ENCODE measurements around the gene CENPT.
A peak's percentile ranks its signal among the peaks of the same experiment; 100 is the strongest.

Gene CENPT, protein sequence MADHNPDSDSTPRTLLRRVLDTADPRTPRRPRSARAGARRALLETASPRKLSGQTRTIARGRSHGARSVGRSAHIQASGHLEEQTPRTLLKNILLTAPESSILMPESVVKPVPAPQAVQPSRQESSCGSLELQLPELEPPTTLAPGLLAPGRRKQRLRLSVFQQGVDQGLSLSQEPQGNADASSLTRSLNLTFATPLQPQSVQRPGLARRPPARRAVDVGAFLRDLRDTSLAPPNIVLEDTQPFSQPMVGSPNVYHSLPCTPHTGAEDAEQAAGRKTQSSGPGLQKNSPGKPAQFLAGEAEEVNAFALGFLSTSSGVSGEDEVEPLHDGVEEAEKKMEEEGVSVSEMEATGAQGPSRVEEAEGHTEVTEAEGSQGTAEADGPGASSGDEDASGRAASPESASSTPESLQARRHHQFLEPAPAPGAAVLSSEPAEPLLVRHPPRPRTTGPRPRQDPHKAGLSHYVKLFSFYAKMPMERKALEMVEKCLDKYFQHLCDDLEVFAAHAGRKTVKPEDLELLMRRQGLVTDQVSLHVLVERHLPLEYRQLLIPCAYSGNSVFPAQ

DNA sequence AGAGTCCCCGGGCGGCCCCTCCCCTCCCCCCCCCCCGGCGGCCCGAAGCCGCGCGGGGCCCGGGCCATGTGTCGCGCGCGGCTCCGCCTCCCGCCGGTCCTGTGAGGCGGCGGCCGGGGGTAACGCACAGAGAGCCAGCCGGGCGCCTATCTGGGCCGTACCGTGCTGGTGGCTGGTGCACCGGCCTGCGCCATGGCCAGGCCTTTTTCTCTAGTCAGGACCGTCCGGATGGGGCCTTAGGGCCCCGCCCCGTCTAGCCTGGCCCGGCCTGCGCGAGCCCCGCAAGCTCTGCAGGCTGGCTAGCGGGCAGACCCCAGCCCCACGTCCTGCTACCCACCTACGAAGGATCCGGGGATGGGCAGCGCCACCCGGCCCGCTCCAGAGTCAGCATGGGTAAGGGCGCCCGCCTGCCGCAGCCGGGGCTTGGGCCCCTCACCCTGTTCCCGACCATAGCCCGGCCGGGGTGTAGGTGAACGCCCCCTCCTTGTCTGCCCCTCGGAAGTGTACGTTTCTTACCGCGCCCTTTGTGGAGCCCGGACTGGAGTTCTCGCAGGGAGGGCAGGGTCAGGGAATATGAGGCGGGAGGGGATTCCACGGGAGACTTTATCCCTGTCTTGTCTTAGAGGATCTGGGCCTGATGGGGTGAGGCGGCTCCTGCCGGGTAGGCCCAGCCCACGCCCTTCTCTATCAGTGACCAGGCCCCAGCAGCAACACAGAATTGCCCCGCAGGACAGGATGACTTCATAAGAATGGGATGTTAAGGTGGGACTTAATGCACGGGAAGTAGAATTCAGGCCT, at the start of gene CENPT:
Gene CENPT, minus strand, starts transcription at position 630 of the 798 bp plus-strand sequence. CDS start 13,834 bp downstream, outside the sequence.
- DNase-seq, result peak; percentile 11
- Mint-ChIP-seq H3K9me3 (no peaks in the 10 kb centered on the region), H3K27ac (peak within 1 kb of the TSS; percentile 94), H3K4me1 (peaks cover 33 to 57% of the 10 kb centered on the region in 2 donors), H3K27me3 (no peaks in the 10 kb centered on the region), H3K36me3 (peaks cover 9 to 15% of the 10 kb centered on the region in 2 donors), H3K4me3 (peak within 1 kb of the TSS; percentile 93 to 97)
- ATAC-seq (replicated peaks), result peak; percentile 59 to 60

DNA sequence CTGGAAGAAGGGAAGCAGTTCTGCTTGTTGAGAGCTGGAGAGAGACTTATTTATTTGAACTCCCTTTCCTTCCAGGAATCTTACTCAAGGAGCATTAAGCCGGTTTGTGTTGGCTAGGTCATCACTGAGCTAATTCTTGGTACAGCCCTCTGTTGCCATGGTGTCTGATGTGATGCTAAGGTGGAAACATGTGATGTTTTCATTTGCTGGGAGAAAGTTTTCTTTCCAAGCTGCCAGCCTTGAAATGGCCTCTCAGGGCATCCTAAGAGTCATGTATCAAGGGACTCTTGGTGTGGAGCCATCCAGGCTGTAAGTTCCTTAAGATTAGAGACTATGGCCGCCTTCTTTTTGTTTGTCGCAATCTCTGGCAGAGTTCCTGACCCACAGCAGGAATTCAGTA, 49.7 kb upstream of the CENPT start:
- H3K4me3 Mint-ChIP-seq, result no peak overlapping the region
- no peak overlapping the region for H3K27ac Mint-ChIP-seq
- H3K27me3 Mint-ChIP-seq, result no peaks in the 10 kb centered on the region
- H3K4me1 Mint-ChIP-seq, result peaks cover 26 to 39% of the 10 kb centered on the region in 2 donors
- H3K9me3 Mint-ChIP-seq, result no peaks in the 10 kb centered on the region
- no peak for DNase-seq
- H3K36me3 Mint-ChIP-seq, result peaks cover 3% of the 10 kb centered on the region in 2 donors
- ATAC-seq (replicated peaks), result no peak

DNA sequence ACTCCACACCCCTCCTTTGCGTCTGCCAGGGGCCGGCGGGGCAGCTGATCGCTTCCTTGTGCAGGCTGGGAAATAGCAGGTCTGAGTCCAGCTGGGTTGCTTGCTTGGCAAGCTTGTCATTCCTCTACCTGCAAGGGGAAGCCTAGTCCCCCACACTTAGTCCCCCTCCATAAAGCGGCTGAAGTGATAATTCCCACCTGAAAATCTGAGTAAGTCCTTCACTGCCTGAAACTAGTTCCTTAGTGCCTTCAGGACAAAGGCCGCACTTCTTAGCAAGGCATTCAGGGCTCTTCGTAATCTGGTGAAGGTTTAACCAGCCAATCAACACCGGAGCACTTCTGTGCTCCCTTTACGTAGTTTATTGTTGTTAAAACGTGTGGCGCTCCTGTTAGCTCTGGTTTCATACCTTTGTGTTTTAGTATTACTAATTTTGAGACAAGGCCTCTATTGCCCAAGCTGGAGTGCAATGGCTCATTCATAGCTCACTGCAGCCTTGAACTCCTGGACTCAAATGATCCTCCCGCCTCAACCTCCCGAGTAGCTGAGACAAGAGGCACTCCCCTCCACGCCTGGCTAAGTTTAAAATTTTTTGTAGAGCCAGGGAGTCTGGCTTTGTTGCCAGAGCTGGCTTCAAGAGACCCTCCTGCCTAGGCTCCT, 46.4 kb upstream of the CENPT start:
- Mint-ChIP-seq H3K27me3 (no peaks in the 10 kb centered on the region), H3K36me3 (peaks cover 0 to 3% of the 10 kb centered on the region in 2 donors), H3K27ac (peak overlapping the region; percentile 98), H3K9me3 (no peaks in the 10 kb centered on the region), H3K4me3 (peak overlapping the region; percentile 91 to 95), H3K4me1 (peaks cover 18 to 24% of the 10 kb centered on the region in 2 donors)
- DNase-seq, result no peak
- ATAC-seq (replicated peaks), result no peak

DNA sequence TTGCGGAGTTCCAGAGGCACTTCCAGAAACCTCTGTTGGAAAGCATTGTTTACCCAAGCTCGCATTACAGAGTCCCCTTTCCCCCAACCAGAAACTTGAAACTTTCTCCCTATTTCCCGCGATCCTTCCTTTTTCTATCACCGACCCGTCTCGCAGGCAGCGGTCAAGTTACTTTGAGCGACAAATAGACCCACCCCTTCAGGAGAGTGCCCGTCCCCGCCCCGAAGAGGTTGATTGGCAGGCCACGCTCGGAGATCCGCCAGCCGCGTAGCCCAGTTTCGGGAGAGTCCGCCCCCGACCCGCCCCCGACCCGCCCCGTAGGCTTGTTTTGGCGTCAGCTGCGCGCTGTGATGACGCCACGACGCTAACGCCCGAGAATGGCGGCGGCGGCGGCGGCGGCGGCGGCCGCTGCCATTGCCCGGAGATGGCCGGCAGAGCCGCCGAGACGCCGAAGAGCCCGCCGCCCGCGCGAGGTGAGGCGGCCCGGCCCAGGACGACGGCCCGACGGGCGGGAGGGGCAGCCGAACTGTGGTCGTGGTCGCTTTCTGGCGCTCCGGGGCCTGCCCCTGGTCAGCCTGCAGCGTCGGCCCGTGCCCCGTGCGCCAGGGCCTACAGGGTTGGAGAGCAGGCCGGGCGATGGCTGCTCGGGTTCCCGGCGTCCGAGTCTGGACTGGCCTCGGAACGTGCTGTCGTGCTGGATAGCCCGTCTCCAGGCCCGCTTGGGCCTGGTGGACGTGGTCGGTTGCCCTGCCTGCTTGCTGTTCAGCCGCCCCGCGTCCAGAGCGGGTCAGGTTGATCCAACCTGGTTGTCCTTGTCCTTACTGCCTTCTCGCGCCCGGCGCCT, 45.6 kb upstream of the CENPT start, which contains the start of gene PSKH1:
Gene PSKH1, plus strand, starts transcription at position 356 of the 844 bp plus-strand sequence. CDS start 15,496 bp downstream, outside the sequence.
- Mint-ChIP-seq H3K4me3 (peak within 1 kb of the TSS; percentile 91 to 95), H3K36me3 (peaks cover 0 to 3% of the 10 kb centered on the region in 2 donors), H3K27ac (peak within 1 kb of the TSS; percentile 98), H3K9me3 (no peaks in the 10 kb centered on the region), H3K4me1 (peaks cover 17 to 24% of the 10 kb centered on the region in 2 donors), H3K27me3 (no peaks in the 10 kb centered on the region)
- ATAC-seq (replicated peaks) (peak; percentile 98), DNase-seq (peak; percentile 89)

DNA sequence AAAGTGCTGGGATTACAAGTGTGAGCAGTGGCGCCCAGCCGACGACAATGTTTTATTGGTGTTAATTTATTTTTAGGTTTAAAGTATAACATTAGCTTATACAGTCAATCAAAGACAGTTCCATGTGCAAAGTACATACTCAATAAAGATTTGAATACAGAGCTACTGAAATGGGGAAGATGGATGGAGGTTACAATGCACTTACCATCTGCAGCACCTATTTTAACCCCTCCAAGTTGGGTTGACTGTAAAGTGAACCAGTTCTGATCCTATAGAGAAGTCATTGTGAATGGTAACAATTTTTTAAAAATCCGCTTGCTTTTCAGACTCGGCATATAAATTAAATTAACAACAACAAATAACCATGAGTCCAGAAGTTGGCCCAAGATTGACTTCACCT, 44.9 kb upstream of the CENPT start:
- no peaks in the 10 kb centered on the region for H3K27me3 Mint-ChIP-seq
- no peaks in the 10 kb centered on the region for H3K9me3 Mint-ChIP-seq
- H3K4me3 Mint-ChIP-seq, result peak overlapping the region; percentile 91 to 95
- peak overlapping the region; percentile 62 for H3K27ac Mint-ChIP-seq
- no peak for DNase-seq
- no peak for ATAC-seq (replicated peaks)
- peaks cover 0 to 3% of the 10 kb centered on the region in 2 donors for H3K36me3 Mint-ChIP-seq
- H3K4me1 Mint-ChIP-seq, result peaks cover 17 to 20% of the 10 kb centered on the region in 2 donors

DNA sequence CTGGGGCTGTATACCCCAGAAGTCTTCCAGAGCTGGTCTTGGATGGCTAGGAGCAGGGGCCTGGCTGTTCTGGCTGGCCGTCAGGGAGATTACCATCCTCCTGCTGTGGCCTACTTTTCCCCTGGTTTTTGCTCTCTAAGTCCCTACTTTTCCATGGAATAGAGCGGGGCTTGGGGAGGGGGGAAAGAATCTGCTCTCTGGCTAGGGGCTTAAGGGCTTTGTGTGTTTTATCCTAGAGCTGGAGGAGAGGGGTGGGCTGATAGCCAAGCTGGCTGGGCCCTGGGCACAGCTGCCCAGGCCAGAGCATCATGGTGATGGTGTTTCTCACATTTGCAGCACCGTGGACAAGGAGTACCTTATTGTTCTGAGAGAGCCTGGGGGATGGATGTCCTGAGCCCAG, 40.8 kb upstream of the CENPT start:
- peaks cover 3 to 11% of the 10 kb centered on the region in 2 donors for H3K4me1 Mint-ChIP-seq
- H3K36me3 Mint-ChIP-seq, result peaks cover 13 to 18% of the 10 kb centered on the region in 2 donors
- no peaks in the 10 kb centered on the region for H3K27me3 Mint-ChIP-seq
- no peak for ATAC-seq (replicated peaks)
- no peak overlapping the region for H3K4me3 Mint-ChIP-seq
- no peak for DNase-seq
- H3K27ac Mint-ChIP-seq, result no peak overlapping the region
- H3K9me3 Mint-ChIP-seq, result no peaks in the 10 kb centered on the region

DNA sequence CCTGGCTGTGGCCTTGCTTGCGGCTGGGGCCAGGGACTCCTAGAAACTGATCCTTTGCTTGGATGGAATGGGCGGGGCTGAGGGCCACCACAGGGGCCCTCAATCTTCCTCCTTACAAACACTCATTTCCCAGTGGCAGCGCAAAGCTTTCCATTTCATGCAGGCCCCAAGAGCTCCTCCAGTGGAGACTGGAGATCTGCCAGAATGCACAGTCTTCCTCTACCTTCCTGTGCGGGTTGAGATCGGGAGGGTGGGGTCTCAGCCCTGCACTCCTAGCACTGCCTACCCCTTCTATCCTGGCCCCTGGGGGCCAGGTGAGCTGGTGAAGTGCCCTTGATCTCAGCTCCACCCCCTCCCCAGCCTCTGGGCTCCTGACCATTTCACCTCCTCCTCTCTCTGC, 38.9 kb upstream of the CENPT start:
- Mint-ChIP-seq H3K27me3 (no peaks in the 10 kb centered on the region), H3K4me3 (no peak overlapping the region), H3K9me3 (no peaks in the 10 kb centered on the region), H3K4me1 (peaks cover 4 to 14% of the 10 kb centered on the region in 2 donors), H3K36me3 (peaks cover 29 to 34% of the 10 kb centered on the region in 2 donors), H3K27ac (no peak overlapping the region)
- no peak for ATAC-seq (replicated peaks)
- no peak for DNase-seq

DNA sequence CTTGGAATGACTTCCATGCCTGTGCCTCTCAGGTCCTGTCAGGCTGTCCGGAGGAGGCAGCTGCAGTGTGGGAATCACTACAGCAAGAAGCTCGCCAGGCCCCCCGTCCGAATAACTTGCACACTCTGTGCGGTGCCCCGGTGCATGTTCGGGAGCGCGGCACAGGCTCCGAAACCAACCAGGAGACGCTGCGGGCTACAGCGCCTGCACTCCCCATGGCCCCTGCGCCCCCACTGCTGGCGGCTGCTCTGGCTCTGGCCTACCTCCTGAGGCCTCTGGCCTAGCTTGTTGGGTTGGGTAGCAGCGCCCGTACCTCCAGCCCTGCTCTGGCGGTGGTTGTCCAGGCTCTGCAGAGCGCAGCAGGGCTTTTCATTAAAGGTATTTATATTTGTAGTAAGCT, 38.5 kb upstream of the CENPT start:
- H3K4me3 Mint-ChIP-seq, result no peak overlapping the region
- H3K27me3 Mint-ChIP-seq, result no peaks in the 10 kb centered on the region
- peaks cover 33 to 38% of the 10 kb centered on the region in 2 donors for H3K36me3 Mint-ChIP-seq
- peaks cover 4 to 14% of the 10 kb centered on the region in 2 donors for H3K4me1 Mint-ChIP-seq
- ATAC-seq (replicated peaks) (no peak), DNase-seq (no peak)
- no peak overlapping the region for H3K27ac Mint-ChIP-seq
- no peaks in the 10 kb centered on the region for H3K9me3 Mint-ChIP-seq

DNA sequence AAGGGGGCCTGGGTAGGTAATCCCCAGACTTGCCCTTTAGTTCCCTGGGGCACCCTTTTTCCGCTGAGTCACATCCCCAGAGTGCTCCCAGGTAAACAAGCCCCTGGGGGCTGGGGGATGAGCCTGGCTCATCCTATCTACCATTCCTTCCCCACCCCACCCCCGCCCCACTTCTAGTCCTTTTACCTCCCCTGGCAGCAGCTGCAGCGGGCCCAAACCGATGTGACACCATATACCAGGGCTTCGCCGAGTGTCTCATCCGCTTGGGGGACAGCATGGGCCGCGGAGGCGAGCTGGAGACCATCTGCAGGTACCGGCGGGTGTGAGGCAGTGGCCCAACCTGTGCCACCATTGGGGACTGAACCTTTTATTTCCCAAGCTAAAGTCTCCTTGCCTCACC, 38.1 kb upstream of the CENPT start:
- Mint-ChIP-seq H3K36me3 (peaks cover 38 to 40% of the 10 kb centered on the region in 2 donors), H3K27ac (no peak overlapping the region), H3K27me3 (no peaks in the 10 kb centered on the region), H3K4me3 (no peak overlapping the region), H3K9me3 (no peaks in the 10 kb centered on the region), H3K4me1 (peaks cover 4 to 14% of the 10 kb centered on the region in 2 donors)
- no peak for DNase-seq
- no peak for ATAC-seq (replicated peaks)

DNA sequence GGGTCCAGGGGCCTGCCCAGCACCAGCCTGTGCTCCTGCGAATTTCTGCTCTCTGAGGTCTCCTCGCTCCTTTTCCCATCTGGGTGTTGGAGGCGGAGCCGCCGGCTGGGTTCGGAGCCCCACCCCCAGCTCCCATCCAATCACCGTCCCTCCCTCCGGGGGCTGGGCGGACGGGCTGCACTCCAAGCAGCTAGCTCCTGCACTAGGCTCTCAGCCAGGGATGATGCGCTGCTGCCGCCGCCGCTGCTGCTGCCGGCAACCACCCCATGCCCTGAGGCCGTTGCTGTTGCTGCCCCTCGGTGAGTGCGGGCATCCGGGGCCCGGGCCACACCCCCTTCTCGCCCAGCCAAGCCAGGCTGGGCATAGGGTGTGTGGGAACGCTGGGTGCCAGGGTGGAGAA, 37.2 kb upstream of the CENPT start, which contains the start of gene NRN1L:
Gene NRN1L, plus strand, starts transcription at position 202 of the 400 bp plus-strand sequence. Its CDS starts 19 bp downstream, at position 221.
- H3K9me3 Mint-ChIP-seq, result no peaks in the 10 kb centered on the region
- DNase-seq (no peak), ATAC-seq (replicated peaks) (no peak)
- H3K27me3 Mint-ChIP-seq, result no peaks in the 10 kb centered on the region
- H3K4me1 Mint-ChIP-seq, result peaks cover 4 to 14% of the 10 kb centered on the region in 2 donors
- no peak within 1 kb of the TSS for H3K27ac Mint-ChIP-seq
- H3K36me3 Mint-ChIP-seq, result peaks cover 45 to 46% of the 10 kb centered on the region in 2 donors
- no peak within 1 kb of the TSS for H3K4me3 Mint-ChIP-seq

DNA sequence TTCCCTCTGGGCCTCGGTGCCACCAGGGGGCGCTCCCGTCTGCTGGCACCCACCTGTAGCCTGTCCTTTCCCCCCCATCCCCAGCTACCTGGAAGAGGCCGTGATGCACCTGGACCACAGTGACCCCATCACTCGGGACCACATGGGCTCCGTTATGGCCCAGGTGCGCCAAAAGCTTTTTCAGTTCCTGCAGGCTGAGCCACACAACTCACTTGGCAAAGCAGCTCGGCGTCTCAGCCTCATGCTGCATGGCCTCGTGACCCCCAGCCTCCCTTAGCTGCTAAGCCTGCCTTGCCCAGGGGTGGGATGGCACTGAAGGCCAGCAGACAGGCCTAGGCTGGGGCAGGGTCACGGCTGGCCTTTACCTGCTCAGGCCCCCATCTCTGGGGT, 36.4 kb upstream of the CENPT start:
- peak; percentile 37 for DNase-seq
- Mint-ChIP-seq H3K4me1 (peaks cover 4 to 14% of the 10 kb centered on the region in 2 donors), H3K36me3 (peaks cover 53 to 54% of the 10 kb centered on the region in 2 donors), H3K4me3 (no peak overlapping the region), H3K27me3 (no peaks in the 10 kb centered on the region), H3K27ac (no peak overlapping the region), H3K9me3 (no peaks in the 10 kb centered on the region)
- peak; percentile 89 to 92 for ATAC-seq (replicated peaks)

DNA sequence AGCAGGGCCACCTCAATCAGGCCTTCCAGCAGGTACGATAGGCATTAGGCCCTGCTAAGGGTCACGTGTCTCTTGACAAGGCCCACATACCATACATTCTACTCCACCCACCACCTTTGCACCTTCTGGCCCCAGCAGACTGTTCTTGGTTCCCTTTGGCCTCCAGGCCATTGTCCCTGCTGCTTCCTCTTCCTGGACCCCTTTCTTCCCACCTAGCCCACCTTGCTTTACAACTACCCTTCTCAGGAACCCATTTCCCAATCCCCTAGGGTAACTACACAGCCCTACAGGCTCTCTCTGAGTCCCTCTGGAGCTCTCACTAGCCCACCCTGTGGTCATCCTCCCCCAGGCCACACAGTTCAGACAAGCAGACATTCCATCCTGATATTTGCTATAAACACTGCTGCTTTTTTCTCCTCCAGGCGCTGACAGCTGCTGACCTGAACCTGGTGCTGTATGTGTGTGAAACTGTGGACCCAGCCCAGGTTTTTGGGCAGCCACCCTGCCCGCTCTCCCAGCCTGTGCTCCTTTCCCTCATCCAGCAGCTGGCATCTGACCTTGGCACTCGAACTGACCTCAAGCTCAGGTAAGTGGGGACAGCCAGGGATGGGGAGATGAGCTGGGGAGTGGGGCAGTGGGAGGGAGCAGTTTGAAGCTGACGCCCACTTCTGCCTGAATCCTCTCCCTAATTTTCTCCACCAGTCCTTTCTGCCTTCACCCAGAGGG, 35.8 kb upstream of the CENPT start:
- H3K27ac Mint-ChIP-seq, result peak overlapping the region; percentile 3

More for the DNA sequence above, 35.8 kb upstream of the CENPT start:
- Mint-ChIP-seq H3K4me1 (peaks cover 4 to 14% of the 10 kb centered on the region in 2 donors), H3K4me3 (no peak overlapping the region), H3K9me3 (no peaks in the 10 kb centered on the region), H3K36me3 (peaks cover 56 to 58% of the 10 kb centered on the region in 2 donors), H3K27me3 (no peaks in the 10 kb centered on the region)
- no peak for DNase-seq
- ATAC-seq (replicated peaks), result peak; percentile 7 to 10

All from stimulated activated naive B cell treated with anti-CD40 and anti-IgM and Interleukin-4, amounts not matched to agents 10 μg/mL and 1 μg/mL and 100 μg/mL, for 72 hours (primary cell).